Limb (tissue), 2 donors: ENCODE measurements around the gene KCNS3.
A peak's percentile ranks its signal among the peaks of the same experiment; 100 is the strongest.

Experiments
- DNase-seq, 2 donors: peaks; one replicate each; pipeline ENCODE4 v3.0.0-alpha.2; 2016; ENCODE audit errors: extremely low spot score in 2 of 2

KCNS3 gene, protein sequence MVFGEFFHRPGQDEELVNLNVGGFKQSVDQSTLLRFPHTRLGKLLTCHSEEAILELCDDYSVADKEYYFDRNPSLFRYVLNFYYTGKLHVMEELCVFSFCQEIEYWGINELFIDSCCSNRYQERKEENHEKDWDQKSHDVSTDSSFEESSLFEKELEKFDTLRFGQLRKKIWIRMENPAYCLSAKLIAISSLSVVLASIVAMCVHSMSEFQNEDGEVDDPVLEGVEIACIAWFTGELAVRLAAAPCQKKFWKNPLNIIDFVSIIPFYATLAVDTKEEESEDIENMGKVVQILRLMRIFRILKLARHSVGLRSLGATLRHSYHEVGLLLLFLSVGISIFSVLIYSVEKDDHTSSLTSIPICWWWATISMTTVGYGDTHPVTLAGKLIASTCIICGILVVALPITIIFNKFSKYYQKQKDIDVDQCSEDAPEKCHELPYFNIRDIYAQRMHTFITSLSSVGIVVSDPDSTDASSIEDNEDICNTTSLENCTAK

DNA sequence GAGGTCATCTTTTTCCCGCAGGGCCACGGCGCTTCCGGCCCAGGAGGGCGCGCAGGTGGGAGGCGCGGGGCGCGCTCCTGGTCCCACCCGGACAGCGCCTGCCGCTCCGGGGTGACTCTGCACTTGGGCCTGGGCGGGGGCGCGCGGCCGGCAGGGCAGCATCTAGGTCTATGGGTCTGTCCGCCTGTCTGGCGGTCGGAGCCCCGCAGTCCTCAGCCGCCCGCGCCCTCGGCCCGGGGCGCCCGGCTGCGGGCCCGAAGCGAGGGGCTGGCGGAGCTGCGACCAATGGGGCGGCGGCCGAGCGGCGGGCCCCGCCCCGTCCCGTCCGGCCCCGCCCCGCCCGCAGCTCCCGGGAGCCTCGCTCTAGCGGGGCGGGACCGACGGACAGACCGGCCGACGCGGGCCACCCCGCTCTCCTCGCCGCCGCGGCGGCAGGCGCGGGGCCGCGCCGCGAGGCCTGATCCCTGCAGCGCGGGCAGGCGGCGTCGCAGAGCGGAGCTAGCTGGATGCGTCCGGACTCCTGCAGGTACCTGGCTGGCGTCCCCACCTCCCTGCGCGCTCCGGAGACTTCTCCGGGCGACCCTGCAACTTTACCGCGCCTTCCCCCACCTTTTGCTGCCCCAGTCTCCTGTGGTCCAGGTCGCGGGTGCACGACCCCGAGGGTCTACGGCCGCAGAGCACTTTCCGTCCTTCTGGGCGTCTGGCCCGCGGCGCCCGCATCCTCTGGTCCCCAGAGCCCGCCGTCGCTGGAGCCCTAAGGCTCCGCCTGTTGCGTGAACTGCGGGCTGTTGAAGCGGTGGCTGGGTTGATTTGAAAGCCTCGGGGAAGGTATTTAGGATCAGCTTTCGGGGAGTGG, at the start of gene KCNS3:
Gene KCNS3 (plus strand): TSS at position 387 of the 856 bp plus-strand sequence. CDS start 52,342 bp downstream, outside the sequence.
- peak; percentile 27 to 64 for DNase-seq

DNA sequence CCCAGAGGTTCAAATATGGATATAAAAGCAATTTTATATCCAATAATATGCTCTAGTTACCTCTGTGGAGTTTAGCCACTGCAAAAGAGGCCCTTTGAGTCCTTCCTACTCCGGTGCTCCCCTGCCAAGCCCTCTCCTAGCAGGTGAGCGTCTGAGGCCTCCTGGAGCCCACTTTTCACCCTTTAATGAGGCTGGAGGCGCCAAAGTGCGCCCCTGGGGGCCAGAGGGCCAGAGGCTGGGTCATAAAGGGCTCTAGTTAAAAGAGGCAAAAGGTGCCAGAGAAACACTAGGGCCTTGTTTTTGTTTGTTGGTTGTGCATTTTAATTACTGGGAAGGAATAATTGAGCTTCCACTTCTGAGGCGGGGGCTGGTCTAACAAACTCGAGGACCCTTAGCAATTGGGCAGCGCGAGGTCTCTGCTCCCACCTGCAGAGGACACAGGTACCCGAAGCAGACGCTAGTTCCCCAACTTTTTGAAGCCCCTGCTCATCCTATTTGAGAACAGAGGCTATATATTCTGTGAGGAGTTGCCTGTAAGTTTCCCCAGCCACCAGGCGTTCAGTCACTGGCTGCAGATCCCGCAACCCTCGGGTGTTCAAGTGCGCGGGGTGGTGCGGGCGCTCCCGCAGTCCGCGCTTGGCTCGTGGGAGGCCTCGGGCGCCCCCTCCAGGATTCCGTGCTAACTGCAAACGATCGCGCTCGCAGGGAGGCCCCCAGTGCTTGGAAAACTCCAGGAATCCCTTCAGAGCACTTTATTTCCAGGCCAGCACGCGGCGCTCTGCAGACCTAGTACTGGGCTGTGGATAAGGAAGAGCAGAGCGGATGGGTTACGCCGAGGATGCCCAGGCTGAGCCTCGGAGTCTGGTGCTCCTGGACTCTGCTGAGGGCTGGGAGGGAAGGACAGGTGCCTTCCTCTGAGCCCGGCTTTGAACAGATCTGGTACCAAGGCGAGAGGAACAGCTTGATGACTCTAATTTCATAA, 48.1 kb upstream of the KCNS3 start:
- peak; percentile 73 to 88 for DNase-seq

DNA sequence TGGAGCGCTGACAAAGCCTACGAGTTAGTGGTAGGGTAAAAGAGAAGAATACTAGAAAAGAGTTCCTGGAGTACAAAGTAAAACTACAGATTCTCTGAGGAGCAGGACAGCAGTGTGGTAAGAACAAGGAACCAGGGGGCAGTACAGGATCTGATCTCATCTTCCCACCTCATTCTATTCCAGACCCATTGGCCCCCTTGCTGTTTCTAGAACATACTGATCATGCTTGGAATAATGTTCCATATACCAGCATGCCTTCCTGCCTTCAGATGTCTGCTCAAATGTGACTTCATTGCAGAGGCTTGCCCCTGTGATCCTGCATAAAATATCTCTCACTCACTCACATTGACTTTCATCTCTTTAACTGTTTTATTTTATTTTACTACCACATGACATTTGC, 43.0 kb upstream of the KCNS3 start:
- DNase-seq, result no peak

DNA sequence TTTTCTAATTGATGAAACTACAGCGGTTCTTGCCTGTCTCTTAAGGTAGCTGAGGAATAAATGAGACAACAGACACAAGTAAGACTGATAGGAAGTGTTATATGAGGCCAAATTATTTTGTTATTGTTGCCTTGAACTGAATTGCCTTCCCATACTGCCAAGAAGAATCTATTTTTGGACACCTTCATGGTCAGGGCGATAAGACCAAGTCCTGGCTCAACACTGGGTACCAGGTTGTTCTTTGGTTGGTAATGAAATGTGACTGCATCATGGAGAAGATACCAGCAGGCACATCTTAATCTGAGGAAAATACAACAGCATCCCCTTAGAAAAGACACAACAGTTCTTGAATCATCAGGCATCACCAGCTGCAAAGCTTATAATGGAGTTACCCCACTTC, 38.5 kb upstream of the KCNS3 start:
- no peak for DNase-seq

DNA sequence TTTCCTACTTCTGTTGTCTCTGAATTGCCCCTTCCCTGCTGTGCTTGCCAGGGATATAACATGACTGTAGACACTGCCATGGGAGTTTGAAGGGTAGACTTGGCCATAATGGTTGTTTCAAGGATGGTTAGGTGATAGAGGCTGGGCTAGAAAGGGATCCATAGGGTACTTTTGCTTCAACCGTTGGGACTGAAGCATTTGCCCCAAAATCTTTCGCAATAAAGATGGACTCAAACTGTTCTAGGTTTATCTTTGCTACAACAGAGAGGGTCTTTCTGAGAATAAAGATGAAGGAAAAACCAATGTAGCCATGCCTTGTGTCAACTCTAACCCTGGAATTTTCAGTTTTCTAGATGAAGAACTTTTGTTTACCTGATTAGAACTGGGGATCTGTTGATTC, 35.0 kb upstream of the KCNS3 start:
- no peak for DNase-seq

DNA sequence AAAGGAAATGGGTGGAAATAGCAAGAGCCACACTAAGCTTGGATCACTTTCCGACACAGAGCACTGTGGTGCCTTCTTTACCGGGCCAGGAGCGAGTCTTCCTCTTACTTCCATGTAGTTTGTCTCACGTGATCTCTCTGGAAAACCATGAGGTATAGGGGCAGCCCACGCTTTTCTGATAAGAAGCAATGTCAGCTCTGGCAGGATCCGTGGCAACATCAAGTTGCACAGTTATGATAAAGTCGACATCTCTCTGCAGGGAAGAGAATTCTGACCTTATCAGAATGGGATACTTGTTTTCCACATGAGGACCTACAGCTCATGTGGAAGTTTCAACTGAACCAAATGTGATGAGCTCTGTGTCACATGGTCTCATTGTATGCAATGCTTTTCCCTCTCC, 32.7 kb upstream of the KCNS3 start:
- no peak for DNase-seq

DNA sequence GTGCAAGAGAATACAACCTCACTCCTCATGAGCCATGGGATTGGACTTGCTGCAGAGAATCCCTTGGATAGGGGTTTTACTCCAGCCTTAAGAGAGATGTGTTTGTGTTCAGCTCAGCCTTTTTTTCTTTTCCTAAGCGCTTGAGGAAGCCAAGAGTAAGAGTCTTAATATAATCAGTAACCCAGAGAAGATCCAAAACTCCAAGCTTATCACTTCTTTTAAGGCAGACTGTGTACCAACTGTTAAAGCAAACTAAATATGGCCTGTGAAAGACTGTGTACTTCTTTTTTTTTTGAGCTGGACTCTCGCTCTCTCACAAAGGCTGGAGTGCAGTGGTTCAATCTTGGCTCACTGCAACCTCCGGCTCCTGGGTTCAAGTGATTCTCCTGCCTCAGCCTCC, 31.8 kb upstream of the KCNS3 start:
- no peak for DNase-seq

DNA sequence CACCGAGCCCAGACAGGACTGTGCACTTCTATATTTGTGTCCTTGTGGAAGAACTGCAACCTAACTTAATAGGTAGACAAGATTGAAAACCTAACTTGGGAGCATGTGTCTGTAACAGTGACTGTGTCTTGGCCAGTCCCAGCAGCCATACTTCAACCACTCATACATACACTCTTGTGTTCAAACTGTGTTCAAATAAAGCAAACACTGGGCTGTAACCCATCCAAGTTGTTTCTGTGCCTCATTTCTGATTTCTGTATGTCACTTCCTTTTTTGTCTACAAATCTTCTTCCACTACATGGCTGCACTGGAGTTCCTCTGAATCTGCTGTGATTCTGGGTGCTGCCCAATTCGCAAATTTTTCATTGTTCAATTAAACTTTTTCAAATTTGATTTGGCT, 31.2 kb upstream of the KCNS3 start:
- DNase-seq, result no peak

DNA sequence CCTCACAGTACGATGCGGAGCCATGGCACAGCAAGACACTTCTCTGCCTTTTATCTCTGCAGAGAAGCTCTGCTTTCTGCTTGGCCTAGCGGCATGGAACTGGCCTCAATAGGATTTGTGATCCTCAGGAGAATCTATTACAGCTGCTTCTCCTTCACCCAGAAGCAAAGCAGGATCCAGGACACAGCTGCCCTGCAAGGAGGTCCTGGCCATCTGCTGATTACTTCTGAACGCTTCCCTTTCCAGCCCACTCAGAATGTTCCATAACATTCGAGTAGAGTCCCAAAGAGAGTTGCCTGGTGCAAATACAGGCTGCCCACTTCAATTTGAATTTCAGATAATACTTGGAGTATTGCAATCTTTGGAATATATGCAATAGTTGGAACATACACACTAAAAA, 29.2 kb upstream of the KCNS3 start:
- DNase-seq, result no peak

DNA sequence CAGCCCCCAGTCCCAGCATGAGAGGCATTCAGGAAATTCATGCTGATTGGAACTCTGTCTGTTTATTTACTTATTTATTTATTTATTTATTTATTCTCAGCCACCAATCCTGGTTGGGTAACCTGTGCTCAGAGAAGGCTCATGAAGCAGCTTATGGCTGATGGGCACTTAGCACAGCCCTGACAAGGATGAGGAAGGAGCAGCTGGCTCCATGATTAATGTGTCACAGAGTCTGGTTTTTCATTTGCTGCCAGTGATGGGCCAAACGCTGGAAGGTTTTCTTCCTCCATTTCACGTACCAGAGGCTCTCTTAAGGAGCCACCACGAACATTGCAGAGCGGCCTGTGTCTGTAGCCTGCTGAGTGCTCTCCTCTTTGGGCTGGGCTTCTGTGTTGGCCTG, 28.3 kb upstream of the KCNS3 start:
- DNase-seq, result no peak

DNA sequence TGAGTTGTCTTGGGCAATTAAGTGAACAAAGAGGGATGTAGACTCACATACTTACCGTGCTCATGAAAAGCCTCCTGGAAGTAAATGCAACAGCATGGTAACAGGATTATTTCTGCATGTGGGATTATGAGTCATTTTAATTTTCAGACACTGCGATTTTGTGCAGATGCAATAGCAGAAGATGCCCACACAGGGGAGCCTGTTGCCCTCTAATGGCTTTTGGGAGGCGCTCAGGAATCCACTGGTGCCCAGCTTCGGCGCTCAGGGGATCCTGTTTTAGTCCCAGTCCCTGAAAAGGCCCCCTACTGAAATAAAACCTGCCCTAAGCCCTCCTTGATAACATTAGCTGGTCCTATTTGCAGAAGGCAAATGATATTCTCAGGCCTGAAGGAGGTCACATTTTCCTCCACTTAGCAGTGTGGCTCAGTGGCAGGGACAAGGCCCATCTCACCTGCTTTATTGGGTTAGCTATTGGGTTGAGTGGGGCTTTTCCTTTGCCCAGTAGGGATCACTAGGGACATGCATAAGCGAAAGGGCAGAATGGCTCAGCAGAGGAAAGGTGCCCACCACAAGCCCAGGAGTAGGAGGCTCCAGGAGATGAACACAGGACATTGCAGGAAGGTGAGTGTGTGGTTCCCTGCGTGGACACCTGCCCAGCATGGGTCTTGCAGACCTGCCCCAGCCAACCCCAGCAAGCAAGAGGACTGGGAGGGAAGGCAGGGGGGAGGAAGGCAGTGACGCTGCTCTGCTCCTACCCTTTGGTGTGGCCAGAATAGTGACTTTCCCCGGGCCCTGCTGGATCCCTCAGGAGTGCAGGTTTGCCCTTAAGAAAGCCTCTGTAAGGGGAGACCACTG, 26.5 kb upstream of the KCNS3 start:
- peak; percentile 47 to 68 for DNase-seq

DNA sequence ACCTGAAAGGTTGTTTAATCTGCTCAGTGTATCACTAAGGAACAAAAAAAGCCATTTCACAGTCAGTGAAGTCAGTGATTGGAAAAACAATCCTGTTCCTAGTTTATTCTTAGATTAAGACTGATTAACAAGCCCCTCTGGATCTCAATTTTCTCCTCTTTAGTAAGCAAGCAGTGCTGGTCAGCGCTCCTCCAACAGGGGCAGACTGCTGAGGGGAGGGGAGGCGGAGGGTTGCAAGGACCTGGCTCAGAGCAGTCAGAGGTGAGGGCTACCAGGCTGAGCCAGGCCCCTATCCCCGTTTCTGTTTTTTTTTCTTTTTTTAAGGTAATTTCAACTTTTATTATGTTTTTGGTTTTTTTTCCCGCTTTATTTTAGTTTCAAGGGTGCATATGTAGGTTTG, 24.7 kb upstream of the KCNS3 start:
- no peak for DNase-seq

DNA sequence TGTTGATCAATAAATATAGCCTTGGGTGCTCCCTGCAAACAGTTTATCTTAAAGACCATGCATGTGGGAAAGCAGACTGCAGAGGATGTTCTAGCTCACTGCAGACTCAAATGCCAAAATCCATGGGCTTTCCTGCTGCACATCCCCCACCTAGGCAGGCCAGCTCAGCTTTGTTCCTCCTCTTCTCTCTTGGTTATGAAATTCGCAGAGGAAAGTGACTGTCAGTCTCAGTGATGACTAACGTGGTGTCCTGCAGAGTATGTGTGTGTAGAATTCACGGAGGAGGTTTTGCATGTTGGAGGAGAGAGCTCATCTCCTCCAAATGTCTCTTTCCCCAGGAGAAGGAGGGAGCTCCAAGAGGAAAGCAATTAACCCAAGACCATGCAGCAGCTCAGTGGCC, 21.4 kb upstream of the KCNS3 start:
- DNase-seq, result no peak

DNA sequence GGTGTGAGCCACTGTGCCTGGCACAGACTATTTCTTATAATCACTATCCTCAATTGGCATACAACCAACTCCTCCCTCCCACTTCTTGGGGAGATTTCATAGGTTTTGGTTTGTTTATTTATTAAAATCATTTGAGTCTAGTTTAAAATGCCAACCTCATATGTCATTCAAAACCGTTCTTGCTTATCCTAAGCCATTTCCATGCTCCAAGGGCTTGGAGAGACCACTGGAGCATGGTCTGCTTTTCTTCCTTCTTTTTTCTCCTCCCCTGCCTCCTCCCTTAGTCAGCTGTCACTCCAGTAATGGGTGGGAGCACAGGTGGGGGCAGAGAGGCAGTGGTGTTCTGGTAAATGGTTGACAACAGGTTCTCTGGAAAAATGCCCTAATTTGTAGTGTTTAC, 20.4 kb upstream of the KCNS3 start:
- DNase-seq, result no peak

DNA sequence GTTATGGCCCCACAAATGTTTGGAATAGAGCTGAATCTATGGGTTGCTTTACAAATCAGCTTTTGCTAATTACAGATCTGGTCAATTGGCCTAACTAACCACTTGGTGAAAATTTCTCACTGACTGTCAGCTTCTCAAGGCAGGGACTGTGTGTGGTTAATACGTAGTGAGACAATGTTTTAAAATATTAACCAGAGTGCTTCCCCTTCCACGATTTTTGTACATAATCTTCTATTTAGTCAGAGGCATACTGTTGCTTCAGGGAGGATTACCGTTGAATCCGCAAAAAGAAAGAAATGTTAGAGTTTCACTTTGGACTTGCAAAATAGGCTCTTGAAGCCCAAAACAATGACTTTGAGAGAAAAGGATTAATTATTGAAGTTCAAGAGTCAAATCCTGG, 14.9 kb upstream of the KCNS3 start:
- DNase-seq, result no peak

DNA sequence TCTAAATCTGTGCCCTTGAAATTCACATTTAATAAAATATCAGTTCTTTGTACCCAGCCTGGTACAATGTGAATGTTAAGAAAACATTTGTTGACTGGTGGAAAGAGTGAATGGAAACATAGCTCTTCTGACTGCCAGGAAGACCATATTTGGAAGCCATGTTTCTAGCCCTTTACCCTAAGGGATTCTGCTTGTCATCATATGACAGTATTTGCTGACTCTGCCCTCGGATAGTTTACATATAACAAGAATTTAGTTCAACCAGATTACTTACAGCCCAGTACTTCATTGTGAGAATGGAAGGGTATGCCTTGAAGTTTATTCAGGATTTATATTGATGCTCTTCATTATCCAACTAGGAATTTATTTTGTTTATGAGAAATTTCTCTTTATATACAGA, 13.8 kb upstream of the KCNS3 start:
- DNase-seq, result no peak

DNA sequence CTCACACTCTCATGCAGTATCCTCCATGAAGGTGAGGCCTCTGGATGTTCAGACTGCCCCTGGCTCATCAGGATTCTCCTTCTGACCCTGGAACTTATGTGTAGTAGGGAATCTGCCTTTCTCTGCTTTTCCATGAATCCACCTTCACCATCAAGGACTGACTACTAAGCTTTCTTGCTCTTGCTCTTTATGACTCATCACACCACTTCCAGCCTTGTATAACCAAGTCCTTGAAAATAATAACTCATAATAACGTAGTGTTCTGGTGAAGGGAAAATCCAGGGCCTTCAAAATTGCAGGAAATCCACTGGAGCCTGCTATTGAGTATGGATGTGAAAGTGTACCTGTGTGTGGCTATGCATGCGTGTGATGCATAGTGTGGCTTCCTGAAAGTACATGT, 11.3 kb upstream of the KCNS3 start:
- DNase-seq, result no peak

DNA sequence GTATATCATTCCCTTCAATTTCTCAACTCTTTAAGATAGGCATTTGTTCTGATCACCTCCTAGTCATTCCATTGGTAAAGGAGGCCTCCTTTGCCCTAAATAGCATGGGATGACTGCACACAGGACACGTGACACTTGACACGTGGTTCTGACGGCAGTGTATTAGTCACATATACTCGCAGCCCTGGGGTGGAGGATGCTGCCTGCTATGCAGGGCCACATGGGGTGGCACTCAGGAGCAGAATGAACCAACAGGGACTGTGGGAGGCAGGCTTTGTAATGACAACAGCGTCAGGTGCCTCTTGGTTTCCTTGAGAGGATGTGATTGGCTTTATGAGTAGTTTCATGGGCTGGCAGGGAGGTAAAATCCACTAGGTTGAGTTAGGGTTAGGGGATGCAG, 9.3 kb upstream of the KCNS3 start:
- no peak for DNase-seq

DNA sequence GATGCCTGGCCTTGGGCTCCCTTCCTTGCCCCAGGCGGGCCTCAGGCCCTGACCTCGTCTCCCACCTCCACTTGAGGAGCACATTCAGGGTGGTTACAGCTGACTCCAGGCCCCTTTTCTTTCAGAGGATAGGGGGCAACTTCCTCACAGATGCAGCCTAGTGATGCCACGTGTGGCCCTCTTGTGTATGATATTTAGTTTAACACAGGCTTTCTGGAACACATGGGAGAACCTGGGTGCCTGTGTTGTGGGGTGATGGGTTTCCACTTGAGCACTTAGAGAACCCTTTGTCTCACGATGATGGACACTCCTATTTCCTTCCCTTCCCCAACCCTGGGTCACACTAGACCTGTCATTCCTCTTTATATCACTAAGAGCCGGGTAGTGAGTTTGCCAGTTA, 6.8 kb upstream of the KCNS3 start:
- no peak for DNase-seq

DNA sequence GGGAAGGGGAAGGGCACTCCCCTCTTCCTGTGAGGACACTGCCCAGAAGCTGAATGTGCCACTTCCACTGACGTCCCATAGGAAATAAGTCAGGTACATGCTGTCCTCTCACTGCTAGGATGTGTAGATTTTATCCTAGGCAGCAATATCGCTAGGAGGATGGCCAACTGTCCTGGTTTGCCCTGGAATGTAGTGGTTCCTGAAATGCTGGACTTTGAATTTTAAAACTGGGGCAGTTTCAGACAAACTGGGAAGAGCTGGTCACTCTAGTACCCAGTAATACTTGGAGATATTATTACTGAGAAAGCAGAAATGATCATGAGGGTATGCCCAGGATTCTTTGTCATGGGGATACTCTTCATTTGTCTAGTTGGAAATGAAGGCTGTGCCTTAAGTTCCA, 5.4 kb upstream of the KCNS3 start:
- DNase-seq, result no peak

DNA sequence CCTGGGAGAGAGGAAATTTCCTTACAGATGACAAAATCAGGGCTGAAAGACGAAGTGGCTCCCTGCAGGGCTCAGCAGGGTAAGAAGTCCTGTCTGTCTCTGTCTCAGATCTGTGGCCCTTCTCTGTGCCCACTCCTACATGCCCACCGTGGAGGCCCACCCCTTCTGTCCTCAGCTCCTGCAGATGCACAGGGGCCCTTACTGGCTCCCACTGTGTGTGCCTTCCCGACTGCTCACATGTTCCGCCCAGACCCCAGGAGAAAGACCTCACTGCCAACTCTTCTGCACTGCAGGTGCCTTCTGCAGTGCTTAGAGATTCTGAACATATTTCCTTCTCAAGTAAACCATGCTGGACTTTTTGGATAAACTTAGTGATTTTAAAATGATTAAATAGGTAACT, 1.9 kb upstream of the KCNS3 start:
- no peak for DNase-seq
